Karpas-422 (cell line): Measurements from ENCODE around the gene FLT1. TPM values are rescaled to one million over a fixed set of nuclear protein-coding genes. Genes with fewer than 3 reads are reported as not detected.

Experiments used
- DNase-seq: peaks from one replicate; pipeline ENCODE4 v3.0.0-alpha.2; 2015
- H2AFZ ChIP-seq: fragments of 200-600 bp; sonication (generic); 2 replicates; pipeline ENCODE4 v1.6.1; 2014; ENCODE audit warnings: antibody characterized with exemption, low read length, mixed read lengths
- H3K27ac ChIP-seq: fragments of 200-600 bp; sonication (generic); 2 replicates; pipeline ENCODE4 v1.5.1; 2014; ENCODE audit warnings: mild to moderate bottlenecking, low read length, moderate library complexity
- H3K27me3 ChIP-seq: fragments of 200-600 bp; sonication (generic); 2 replicates; pipeline ENCODE4 v1.6.1; 2014; ENCODE audit warnings: low read length, mixed read lengths
- H3K36me3 ChIP-seq: fragments of 200-600 bp; sonication (generic); 2 replicates; pipeline ENCODE4 v1.6.1; 2014; ENCODE audit warnings: low read length, mixed read lengths; ENCODE audit not compliant: insufficient read depth
- H3K4me1 ChIP-seq: fragments of 200-600 bp; sonication (generic); 2 replicates; pipeline ENCODE4 v1.6.1; 2014; ENCODE audit warnings: mild to moderate bottlenecking, low read length, mixed read lengths
- H3K4me2 ChIP-seq: fragments of 200-600 bp; sonication (generic); 2 replicates; pipeline ENCODE4 v1.6.1; 2014; ENCODE audit warnings: low read length, low read depth, mild to moderate bottlenecking; ENCODE audit not compliant: poor library complexity, severe bottlenecking
- H3K4me3 ChIP-seq: fragments of 200-600 bp; sonication (generic); 2 replicates; pipeline ENCODE4 v1.5.1; 2014; ENCODE audit warnings: mild to moderate bottlenecking, antibody characterized with exemption, low read length, mixed read lengths
- H3K79me2 ChIP-seq: fragments of 200-600 bp; sonication (generic); 2 replicates; pipeline ENCODE4 v1.6.1; 2014; ENCODE audit warnings: mild to moderate bottlenecking, low read length, mixed read lengths
- H3K9ac ChIP-seq: fragments of 200-600 bp; sonication (generic); 2 replicates; pipeline ENCODE4 v1.6.0; 2014; ENCODE audit warnings: low read length
- H3K9me2 ChIP-seq: fragments of 200-600 bp; sonication (generic), shearing (Covaris generic); replicated peaks from 2 replicates; pipeline ENCODE4 v1.6.0; 2014; ENCODE audit warnings: mild to moderate bottlenecking, low read length, moderate library complexity; ENCODE audit not compliant: insufficient read depth
- H3K9me3 ChIP-seq: fragments of 300-700, 200-600 bp; sonication (generic); 2 replicates; pipeline ENCODE4 v1.6.1; 2014; ENCODE audit warnings: low read length, mixed read lengths
- H4K20me1 ChIP-seq: fragments of 200-600 bp; sonication (generic); 2 replicates; pipeline ENCODE4 v1.6.1; 2014; ENCODE audit warnings: mild to moderate bottlenecking, antibody characterized with exemption, low read length, low read depth; ENCODE audit not compliant: insufficient read depth
- total RNA-seq: library from RNA; depleted of rRNA; stranded (reverse); fragments of >200 nt; shearing (Covaris generic); gene quantifications from 2 replicates; pipeline ENCODE4 v1.2.3, GENCODE V29; 2014; ENCODE audit warnings: low replicate concordance

The FLT1 gene
- total RNA-seq, 1 experiment from 2014 or later: not detected

GRCh38 chr13:28420704-28421103 is 74.2 kb downstream of the FLT1 start:
- H3K4me1 ChIP-seq: no peaks in the 10 kb centered on the region
- H3K27me3 ChIP-seq: no peaks in the 10 kb centered on the region
- H3K9me3 ChIP-seq: no peaks in the 10 kb centered on the region
- H3K4me2 ChIP-seq: no peak overlapping the region
- H4K20me1 ChIP-seq: no peaks in the 10 kb centered on the region
- H3K4me3 ChIP-seq: no peak overlapping the region
- H2AFZ ChIP-seq: no peak overlapping the region
- H3K36me3 ChIP-seq: no peaks in the 10 kb centered on the region
- H3K9me2 ChIP-seq: no peaks in the 10 kb centered on the region
- no peaks in the 10 kb centered on the region for H3K79me2 ChIP-seq
- DNase-seq: no peak
- no peak overlapping the region for H3K9ac ChIP-seq
- no peak overlapping the region for H3K27ac ChIP-seq

DNA sequence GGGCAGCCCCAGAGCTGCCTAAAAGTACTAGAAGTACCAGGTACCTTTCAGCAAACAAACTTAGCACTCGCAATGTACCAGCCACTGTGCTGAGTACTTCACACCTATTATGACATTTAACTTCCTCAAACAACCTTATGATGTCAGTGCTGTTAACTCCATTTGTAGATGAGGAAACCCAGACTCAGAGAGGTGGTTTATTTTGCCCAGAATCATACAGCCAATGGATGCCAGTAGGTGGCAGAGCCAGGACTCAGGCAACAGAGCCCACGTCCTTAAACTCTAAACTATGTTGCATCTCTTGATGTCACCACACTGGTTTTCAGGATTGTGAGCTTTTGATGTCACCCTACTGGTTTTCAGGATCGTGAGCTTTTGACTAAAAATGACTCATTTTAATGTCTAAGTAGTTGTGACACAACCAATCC is 78.9 kb downstream of the FLT1 start:
- H2AFZ ChIP-seq: no peak overlapping the region
- no peaks in the 10 kb centered on the region for H3K4me1 ChIP-seq
- no peak overlapping the region for H3K9ac ChIP-seq
- H3K4me3 ChIP-seq: no peak overlapping the region
- H3K9me3 ChIP-seq: no peaks in the 10 kb centered on the region
- H3K9me2 ChIP-seq: no peaks in the 10 kb centered on the region
- H3K27me3 ChIP-seq: no peaks in the 10 kb centered on the region
- DNase-seq: peak; percentile 44
- H3K4me2 ChIP-seq: no peak overlapping the region
- H3K27ac ChIP-seq: no peak overlapping the region
- no peaks in the 10 kb centered on the region for H3K79me2 ChIP-seq
- H4K20me1 ChIP-seq: no peaks in the 10 kb centered on the region
- H3K36me3 ChIP-seq: no peaks in the 10 kb centered on the region

GRCh38 chr13:28413999-28414398 is 80.9 kb downstream of the FLT1 start:
- Histone ChIP-seq H3K4me3 (no peak overlapping the region), H3K27ac (no peak overlapping the region), H3K9me2 (no peaks in the 10 kb centered on the region), H3K36me3 (no peaks in the 10 kb centered on the region), H2AFZ (no peak overlapping the region), H3K79me2 (no peaks in the 10 kb centered on the region), H4K20me1 (no peaks in the 10 kb centered on the region), H3K9ac (no peak overlapping the region), H3K4me1 (no peaks in the 10 kb centered on the region), H3K27me3 (no peaks in the 10 kb centered on the region), H3K4me2 (no peak overlapping the region), H3K9me3 (no peaks in the 10 kb centered on the region)
- DNase-seq: no peak

DNA sequence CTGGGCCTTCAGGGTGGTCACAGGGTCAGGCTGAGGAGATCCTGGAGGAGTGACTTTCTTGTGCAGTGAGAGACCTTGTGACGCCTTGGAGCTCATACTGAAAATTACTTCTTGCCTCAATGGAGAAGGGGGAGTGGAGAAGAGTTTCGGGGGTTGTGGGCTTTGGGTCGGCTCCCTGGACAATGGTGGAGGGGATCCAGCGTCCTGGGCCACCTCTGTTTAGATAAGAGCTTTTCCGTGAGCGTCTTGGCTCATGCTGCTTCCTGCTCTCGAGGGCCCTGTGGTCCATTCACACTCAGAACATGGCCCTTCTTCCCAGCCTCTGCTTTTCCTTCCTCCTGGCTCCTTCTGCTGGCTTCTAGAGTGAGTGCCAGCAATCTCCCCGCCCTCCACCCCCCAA is 81.9 kb downstream of the FLT1 start:
- no peaks in the 10 kb centered on the region for H4K20me1 ChIP-seq
- H3K27ac ChIP-seq: no peak overlapping the region
- H3K4me3 ChIP-seq: no peak overlapping the region
- H3K79me2 ChIP-seq: no peaks in the 10 kb centered on the region
- H3K9ac ChIP-seq: no peak overlapping the region
- H3K4me2 ChIP-seq: no peak overlapping the region
- H3K9me2 ChIP-seq: no peaks in the 10 kb centered on the region
- no peaks in the 10 kb centered on the region for H3K36me3 ChIP-seq
- H3K9me3 ChIP-seq: no peaks in the 10 kb centered on the region
- no peak overlapping the region for H2AFZ ChIP-seq
- no peaks in the 10 kb centered on the region for H3K27me3 ChIP-seq
- H3K4me1 ChIP-seq: no peaks in the 10 kb centered on the region
- DNase-seq: no peak

GRCh38 chr13:28411831-28412353 is 83.0 kb downstream of the FLT1 start:
- Histone ChIP-seq H3K27ac (no peak overlapping the region), H3K4me1 (no peaks in the 10 kb centered on the region), H3K9me2 (no peaks in the 10 kb centered on the region), H2AFZ (no peak overlapping the region), H3K36me3 (no peaks in the 10 kb centered on the region), H3K9me3 (no peaks in the 10 kb centered on the region), H3K4me3 (no peak overlapping the region), H3K79me2 (no peaks in the 10 kb centered on the region), H3K9ac (no peak overlapping the region), H4K20me1 (no peaks in the 10 kb centered on the region), H3K4me2 (no peak overlapping the region), H3K27me3 (no peaks in the 10 kb centered on the region)
- DNase-seq: no peak

DNA sequence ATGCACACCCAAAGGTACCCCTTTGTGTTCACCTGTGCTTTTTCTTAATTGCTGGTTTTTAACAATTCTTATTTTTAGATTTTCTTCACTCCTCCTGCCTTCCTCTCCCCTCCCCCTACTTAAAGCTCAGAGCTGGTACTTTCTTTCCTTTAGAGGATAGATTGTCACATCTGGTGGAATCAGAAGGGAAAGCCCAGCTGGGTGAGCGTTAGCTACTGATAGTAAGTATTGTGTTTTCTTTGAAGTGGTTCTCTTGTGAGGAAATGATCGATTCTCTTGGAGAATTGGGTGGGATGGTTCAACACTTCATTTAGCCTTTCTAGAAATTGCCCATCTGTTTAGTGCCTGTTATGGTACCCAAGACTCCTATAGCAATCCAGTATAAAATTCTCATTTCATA is 84.8 kb downstream of the FLT1 start:
- Histone ChIP-seq H3K9me2 (no peaks in the 10 kb centered on the region), H2AFZ (no peak overlapping the region)
- DNase-seq: no peak

DNA sequence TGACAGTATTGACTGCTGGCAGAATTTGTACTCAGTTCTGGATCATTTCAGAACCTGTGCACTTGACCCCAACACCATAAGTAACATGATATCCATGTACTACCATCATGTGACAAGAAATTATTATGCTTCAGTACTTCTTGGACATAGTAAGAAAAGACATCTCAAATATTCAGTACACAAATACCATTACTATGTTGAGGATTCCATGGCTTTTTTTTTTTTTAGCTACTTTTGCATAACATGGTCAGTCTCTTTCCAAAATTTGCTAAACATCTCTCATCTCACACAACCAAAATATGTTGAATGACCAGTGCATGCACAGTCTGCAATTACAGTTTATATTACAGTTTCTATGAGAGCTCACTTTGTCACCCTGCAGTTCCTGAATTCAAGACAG is 85.3 kb downstream of the FLT1 start:
- Histone ChIP-seq H3K4me3 (no peak overlapping the region), H3K27me3 (no peaks in the 10 kb centered on the region), H2AFZ (no peak overlapping the region), H3K79me2 (no peaks in the 10 kb centered on the region), H3K27ac (no peak overlapping the region), H3K4me2 (no peak overlapping the region), H3K9ac (no peak overlapping the region), H3K9me2 (no peaks in the 10 kb centered on the region), H3K9me3 (no peaks in the 10 kb centered on the region), H3K4me1 (no peaks in the 10 kb centered on the region), H4K20me1 (no peaks in the 10 kb centered on the region), H3K36me3 (no peaks in the 10 kb centered on the region)
- DNase-seq: no peak

More for the DNA sequence above, 84.8 kb downstream of the FLT1 start:
- Histone ChIP-seq H3K4me1 (no peaks in the 10 kb centered on the region), H3K79me2 (no peaks in the 10 kb centered on the region), H4K20me1 (no peaks in the 10 kb centered on the region), H3K4me3 (no peak overlapping the region), H3K36me3 (no peaks in the 10 kb centered on the region), H3K27me3 (no peaks in the 10 kb centered on the region), H3K9me3 (no peaks in the 10 kb centered on the region), H3K27ac (no peak overlapping the region), H3K9ac (no peak overlapping the region), H3K4me2 (no peak overlapping the region)

GRCh38 chr13:28408863-28409262 is 86.1 kb downstream of the FLT1 start:
- Histone ChIP-seq H3K27me3 (no peaks in the 10 kb centered on the region), H3K27ac (no peak overlapping the region), H3K4me3 (no peak overlapping the region), H3K9me3 (no peaks in the 10 kb centered on the region), H2AFZ (no peak overlapping the region), H3K79me2 (no peaks in the 10 kb centered on the region), H3K4me2 (no peak overlapping the region), H3K36me3 (no peaks in the 10 kb centered on the region), H3K4me1 (no peaks in the 10 kb centered on the region), H4K20me1 (no peaks in the 10 kb centered on the region), H3K9ac (no peak overlapping the region), H3K9me2 (no peaks in the 10 kb centered on the region)
- no peak for DNase-seq
